Measurements from ENCODE around the gene CTNNA1. TPM values are rescaled to one million over a fixed set of nuclear protein-coding genes. Genes with fewer than 3 reads are reported as not detected.

CTNNA1 gene
- total RNA-seq, 1 donor from 2014 or later: 310 TPM

DNA sequence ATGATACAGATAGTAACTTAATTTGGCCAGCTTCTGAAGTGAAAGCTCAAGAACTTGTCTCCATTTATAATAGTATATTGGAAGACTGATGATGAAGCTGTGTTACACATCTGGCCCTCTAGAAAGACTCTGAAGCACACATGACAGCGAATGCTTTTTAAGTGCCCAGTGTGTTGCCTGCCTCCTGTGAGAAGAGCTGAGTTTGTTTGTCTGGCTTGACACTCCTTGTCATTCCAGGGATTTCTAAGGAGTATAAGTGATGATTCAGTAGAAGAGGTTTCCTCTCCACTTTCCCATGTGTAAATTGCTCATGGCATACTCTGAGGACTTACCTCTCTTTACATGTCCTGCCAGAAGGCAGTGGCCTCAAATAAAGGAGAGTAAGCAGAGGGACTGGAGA lies 152.3 kb downstream of the CTNNA1 start:
- H3K9me3 ChIP-seq: no peaks in the 10 kb centered on the region
- DNase-seq (ENCODE audit: low spot score in 2 of 2): no peak
- TF ChIP-seq, protein P1, sequence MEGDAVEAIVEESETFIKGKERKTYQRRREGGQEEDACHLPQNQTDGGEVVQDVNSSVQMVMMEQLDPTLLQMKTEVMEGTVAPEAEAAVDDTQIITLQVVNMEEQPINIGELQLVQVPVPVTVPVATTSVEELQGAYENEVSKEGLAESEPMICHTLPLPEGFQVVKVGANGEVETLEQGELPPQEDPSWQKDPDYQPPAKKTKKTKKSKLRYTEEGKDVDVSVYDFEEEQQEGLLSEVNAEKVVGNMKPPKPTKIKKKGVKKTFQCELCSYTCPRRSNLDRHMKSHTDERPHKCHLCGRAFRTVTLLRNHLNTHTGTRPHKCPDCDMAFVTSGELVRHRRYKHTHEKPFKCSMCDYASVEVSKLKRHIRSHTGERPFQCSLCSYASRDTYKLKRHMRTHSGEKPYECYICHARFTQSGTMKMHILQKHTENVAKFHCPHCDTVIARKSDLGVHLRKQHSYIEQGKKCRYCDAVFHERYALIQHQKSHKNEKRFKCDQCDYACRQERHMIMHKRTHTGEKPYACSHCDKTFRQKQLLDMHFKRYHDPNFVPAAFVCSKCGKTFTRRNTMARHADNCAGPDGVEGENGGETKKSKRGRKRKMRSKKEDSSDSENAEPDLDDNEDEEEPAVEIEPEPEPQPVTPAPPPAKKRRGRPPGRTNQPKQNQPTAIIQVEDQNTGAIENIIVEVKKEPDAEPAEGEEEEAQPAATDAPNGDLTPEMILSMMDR (IDR thresholded peaks at IDR 0.05): no peak
- peaks cover 27% of the 10 kb centered on the region in 2 donors for H3K36me3 ChIP-seq
- intact Hi-C loops (cut with DNase I): no loop called here
- no peak overlapping the region for H3K27ac ChIP-seq
- H3K27me3 ChIP-seq: no peaks in the 10 kb centered on the region
- no peaks in the 10 kb centered on the region for H3K4me1 ChIP-seq
- H3K4me3 ChIP-seq: no peak overlapping the region

DNA sequence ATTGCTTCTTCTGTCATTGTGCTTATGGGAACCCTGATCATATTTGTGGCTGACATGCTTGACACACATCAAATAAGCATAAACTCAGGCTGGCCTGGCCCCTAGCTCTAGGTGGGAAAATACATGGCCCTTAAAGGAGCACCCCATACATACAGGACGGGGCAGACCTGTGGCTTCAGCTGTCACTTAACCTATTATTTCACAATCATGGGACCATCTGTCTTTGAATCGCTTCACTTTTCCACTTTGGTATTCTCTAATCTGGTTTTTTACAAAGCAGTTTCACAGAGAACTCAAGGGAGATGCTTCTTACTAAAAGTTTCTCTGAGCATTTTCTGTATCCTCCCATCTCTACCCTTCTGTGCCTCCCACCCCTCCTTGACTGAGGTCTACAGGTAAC lies 156.5 kb downstream of the CTNNA1 start:
- intact Hi-C loops (cut with DNase I): no loop called here
- peaks cover 18 to 19% of the 10 kb centered on the region in 2 donors for H3K36me3 ChIP-seq
- no peak for DNase-seq (ENCODE audit: low spot score in 2 of 2)

GRCh38 chr5:138910546-138911185 lies 157.4 kb downstream of the CTNNA1 start:
- TF ChIP-seq, protein P1 (IDR thresholded peaks at IDR 0.05): no peak
- Histone ChIP-seq H3K27me3 (no peaks in the 10 kb centered on the region), H3K4me1 (peaks cover 0 to 3% of the 10 kb centered on the region in 2 donors), H3K4me3 (no peak overlapping the region), H3K36me3 (peaks cover 13 to 18% of the 10 kb centered on the region in 2 donors), H3K9me3 (no peaks in the 10 kb centered on the region), H3K27ac (peak overlapping the region in 1 of 2 donors; percentile 50)
- intact Hi-C loops (cut with DNase I): no loop called here
- DNase-seq (ENCODE audit: low spot score in 2 of 2): no peak

More for the DNA sequence above, 156.5 kb downstream of the CTNNA1 start:
- H3K27me3 ChIP-seq: no peaks in the 10 kb centered on the region
- H3K4me1 ChIP-seq: peaks cover 0 to 3% of the 10 kb centered on the region in 2 donors
- H3K9me3 ChIP-seq: no peaks in the 10 kb centered on the region
- no peak overlapping the region for H3K4me3 ChIP-seq
- TF ChIP-seq, protein P1 (IDR thresholded peaks at IDR 0.05): no peak
- no peak overlapping the region for H3K27ac ChIP-seq

DNA sequence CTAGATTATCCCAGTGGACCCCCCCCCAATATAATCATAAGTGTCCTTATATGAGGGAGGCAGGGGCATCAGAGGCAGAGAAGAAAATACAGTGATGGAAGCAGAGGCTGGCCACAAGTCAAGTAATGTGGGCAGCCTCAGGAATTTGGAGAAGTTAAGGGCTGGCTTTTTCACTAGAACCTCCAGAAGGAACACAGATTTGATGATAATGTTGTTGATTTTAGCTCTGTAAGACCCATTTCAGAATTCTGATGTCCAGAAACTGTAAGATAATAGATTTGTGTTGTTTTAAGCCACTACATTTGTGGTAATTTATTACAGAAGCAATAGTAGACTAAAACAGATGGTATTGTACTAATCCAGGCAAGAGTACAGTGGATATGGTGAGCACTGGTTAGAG lies 158.2 kb downstream of the CTNNA1 start:
- TF ChIP-seq, protein P1 (IDR thresholded peaks at IDR 0.05): no peak
- Histone ChIP-seq H3K36me3 (peaks cover 6 to 11% of the 10 kb centered on the region in 2 donors), H3K27me3 (no peaks in the 10 kb centered on the region), H3K4me3 (no peak overlapping the region), H3K9me3 (no peaks in the 10 kb centered on the region), H3K4me1 (peaks cover 0 to 3% of the 10 kb centered on the region in 2 donors), H3K27ac (peak overlapping the region in 1 of 2 donors; percentile 50)
- intact Hi-C loops (cut with DNase I): no loop called here
- no peak for DNase-seq (ENCODE audit: low spot score in 2 of 2)

GRCh38 chr5:138912093-138912492 lies 158.9 kb downstream of the CTNNA1 start:
- Histone ChIP-seq H3K36me3 (peaks cover 0 to 11% of the 10 kb centered on the region in 2 donors), H3K27ac (no peak overlapping the region), H3K9me3 (no peaks in the 10 kb centered on the region), H3K4me3 (no peak overlapping the region), H3K4me1 (peaks cover 0 to 3% of the 10 kb centered on the region in 2 donors), H3K27me3 (no peaks in the 10 kb centered on the region)
- DNase-seq (ENCODE audit: low spot score in 2 of 2): no peak
- TF ChIP-seq, protein P1 (IDR thresholded peaks at IDR 0.05): no peak
- intact Hi-C loops (cut with DNase I): no loop called here

Measured in ascending aorta (tissue), 2 donors.